22Rv1 (cell line): Measurements from ENCODE around the gene CDK5RAP2.

Experiments used
- ZFX ChIP-seq: fragments of 450-650 bp; IDR thresholded peaks from 2 replicates; pipeline ENCODE4 v1.6.1; 2017; ENCODE audit warnings: antibody characterized with exemption, borderline replicate concordance
- TF ChIP-seq, protein P1 (sequence below): fragments of 450-650 bp; IDR thresholded peaks from 2 replicates; pipeline ENCODE4 v1.5.1; 2017; ENCODE audit warnings: mild to moderate bottlenecking

DNA sequence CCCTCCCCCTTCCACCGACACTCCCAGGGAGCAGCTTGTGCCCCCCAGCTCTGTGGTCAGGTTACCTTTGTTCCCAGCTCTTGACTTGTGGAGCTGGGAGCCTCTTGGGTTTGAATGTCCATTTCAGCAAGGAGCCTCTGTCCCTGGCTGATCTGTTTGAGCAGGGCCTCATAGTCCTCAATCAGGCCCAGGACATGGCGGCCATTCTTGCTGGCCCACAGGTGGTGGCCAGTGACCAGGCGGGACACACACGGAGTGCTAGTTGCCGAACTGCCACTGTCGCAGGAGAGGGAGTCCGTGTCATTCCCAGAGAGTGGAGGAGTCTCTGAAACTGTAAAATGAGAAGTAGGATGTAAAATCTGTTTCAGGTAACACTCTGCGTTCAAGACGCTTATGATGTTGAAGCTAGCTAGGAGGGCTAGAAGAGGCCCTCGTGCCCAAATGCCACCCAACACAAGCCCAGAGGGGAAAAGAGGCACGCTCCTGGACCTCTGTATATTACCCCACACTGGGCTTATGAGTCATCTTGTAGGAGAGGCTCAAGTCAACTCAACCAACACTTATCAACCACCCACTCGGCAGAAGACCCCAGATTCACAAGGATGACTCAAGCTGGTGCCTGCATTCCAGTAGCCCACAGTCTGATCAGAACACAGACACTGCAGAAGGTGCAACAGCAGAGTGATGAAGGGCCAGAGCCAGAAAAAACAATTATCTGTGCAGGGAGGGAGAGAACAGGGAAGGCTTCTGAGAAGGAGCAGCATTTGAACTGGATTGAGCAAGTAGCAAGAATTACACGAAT lies 177.0 kb downstream of the CDK5RAP2 start:
- TF ChIP-seq, protein P1, sequence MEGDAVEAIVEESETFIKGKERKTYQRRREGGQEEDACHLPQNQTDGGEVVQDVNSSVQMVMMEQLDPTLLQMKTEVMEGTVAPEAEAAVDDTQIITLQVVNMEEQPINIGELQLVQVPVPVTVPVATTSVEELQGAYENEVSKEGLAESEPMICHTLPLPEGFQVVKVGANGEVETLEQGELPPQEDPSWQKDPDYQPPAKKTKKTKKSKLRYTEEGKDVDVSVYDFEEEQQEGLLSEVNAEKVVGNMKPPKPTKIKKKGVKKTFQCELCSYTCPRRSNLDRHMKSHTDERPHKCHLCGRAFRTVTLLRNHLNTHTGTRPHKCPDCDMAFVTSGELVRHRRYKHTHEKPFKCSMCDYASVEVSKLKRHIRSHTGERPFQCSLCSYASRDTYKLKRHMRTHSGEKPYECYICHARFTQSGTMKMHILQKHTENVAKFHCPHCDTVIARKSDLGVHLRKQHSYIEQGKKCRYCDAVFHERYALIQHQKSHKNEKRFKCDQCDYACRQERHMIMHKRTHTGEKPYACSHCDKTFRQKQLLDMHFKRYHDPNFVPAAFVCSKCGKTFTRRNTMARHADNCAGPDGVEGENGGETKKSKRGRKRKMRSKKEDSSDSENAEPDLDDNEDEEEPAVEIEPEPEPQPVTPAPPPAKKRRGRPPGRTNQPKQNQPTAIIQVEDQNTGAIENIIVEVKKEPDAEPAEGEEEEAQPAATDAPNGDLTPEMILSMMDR: no peak
- TF ChIP-seq ZFX: no peak
